Hematopoietic multipotent progenitor cell treated with erythropoietin and hydrocortisone succinate and interleukin-3 and kit ligand, for 17 days (in vitro differentiated cells): ENCODE data around the gene PANX1.
"Not testable (repeated sequence)": the region's sequence is repeated elsewhere in the genome, so short reads cannot be mapped to it uniquely, and the experiment has no call there.

ENCODE experiments used
- DNase-seq: peaks from one replicate; pipeline ENCODE4 v3.0.0-alpha.2; 2015; ENCODE audit warnings: low spot score

Gene PANX1

GRCh38 chr11:94128746-94129511 is at the start of gene PANX1:
TSS of gene PANX1 (plus strand) at chr11:94128841. CDS start at chr11:94129313, 472 bp downstream.
- peak; percentile 20 for DNase-seq

GRCh38 chr11:94084164-94084563 is 44.5 kb upstream of the PANX1 start:
- DNase-seq = no peak

GRCh38 chr11:94088906-94089305 is 39.7 kb upstream of the PANX1 start:
- no peak for DNase-seq

GRCh38 chr11:94089341-94089740 is 39.3 kb upstream of the PANX1 start:
- no peak for DNase-seq

GRCh38 chr11:94090401-94090800 is 38.2 kb upstream of the PANX1 start:
- no peak for DNase-seq

- DNase-seq = no peak
Measured at GRCh38 chr11:94091091-94091490, 37.5 kb upstream of the PANX1 start.

- DNase-seq = no peak
Measured at GRCh38 chr11:94100253-94100652, 28.4 kb upstream of the PANX1 start.

GRCh38 chr11:94103471-94103870 is 25.2 kb upstream of the PANX1 start:
- DNase-seq = no peak

GRCh38 chr11:94104734-94105133 is 23.9 kb upstream of the PANX1 start:
- DNase-seq = no peak

GRCh38 chr11:94106716-94107115 is 21.9 kb upstream of the PANX1 start:
- no peak for DNase-seq

- DNase-seq = no peak
Measured at GRCh38 chr11:94107363-94107762, 21.3 kb upstream of the PANX1 start.

- DNase-seq = no peak
Measured at GRCh38 chr11:94111241-94111640, 17.4 kb upstream of the PANX1 start.

- DNase-seq = no peak
Measured at GRCh38 chr11:94111660-94112059, 17.0 kb upstream of the PANX1 start.

GRCh38 chr11:94112206-94112953 is 16.3 kb upstream of the PANX1 start:
- no peak for DNase-seq

- no peak for DNase-seq
Measured at GRCh38 chr11:94117197-94117574, 11.5 kb upstream of the PANX1 start.

- no peak for DNase-seq
Measured at GRCh38 chr11:94117871-94118270, 10.8 kb upstream of the PANX1 start.

- not testable (repeated sequence) for DNase-seq
Measured at GRCh38 chr11:94119676-94120075, 9.0 kb upstream of the PANX1 start.

- not testable (repeated sequence) for DNase-seq
Measured at GRCh38 chr11:94120516-94120915, 8.1 kb upstream of the PANX1 start.

- no peak for DNase-seq
Measured at GRCh38 chr11:94120946-94121345, 7.7 kb upstream of the PANX1 start.

GRCh38 chr11:94125407-94126115 is 3.1 kb upstream of the PANX1 start:
- no peak for DNase-seq

- DNase-seq = no peak
Measured at GRCh38 chr11:94127638-94128037, 1.0 kb upstream of the PANX1 start.

- DNase-seq = no peak
Measured at GRCh38 chr11:94128291-94128745, 323 bp upstream of the PANX1 start.
